8988T (cell line): ENCODE measurements around the gene CCDC12.
A peak's percentile ranks its signal among the peaks of the same experiment; 100 is the strongest.
"Not testable (repeated sequence)": the region's sequence is repeated elsewhere in the genome, so short reads cannot be mapped to it uniquely, and the experiment has no call there.

ENCODE experiments used
- DNase-seq: peaks from one replicate; pipeline ENCODE4 v3.0.0; 2011

Gene CCDC12

GRCh38 chr3:46978985-46979944, 2.7 kb upstream of the CCDC12 start, which contains the start of gene NBEAL2:
Gene NBEAL2, plus strand, starts transcription at chr3:46979666. Its CDS starts 196 bp downstream, at chr3:46979862.
- DNase-seq = peak; percentile 100

GRCh38 chr3:46978381-46978780, 1.8 kb upstream of the CCDC12 start:
- DNase-seq = no peak

- DNase-seq = no peak
Measured at GRCh38 chr3:46977811-46978195, 1.3 kb upstream of the CCDC12 start.

GRCh38 chr3:46974421-46975171, 1.9 kb downstream of the CCDC12 start:
- DNase-seq = no peak

GRCh38 chr3:46972396-46972795, 4.1 kb downstream of the CCDC12 start:
- no peak for DNase-seq

GRCh38 chr3:46971742-46972141, 4.8 kb downstream of the CCDC12 start:
- no peak for DNase-seq

GRCh38 chr3:46971151-46971550, 5.4 kb downstream of the CCDC12 start:
- DNase-seq = no peak

- DNase-seq = no peak
Measured at GRCh38 chr3:46970391-46971091, 6.0 kb downstream of the CCDC12 start.

- DNase-seq = no peak
Measured at GRCh38 chr3:46968783-46969428, 7.6 kb downstream of the CCDC12 start.

- no peak for DNase-seq
Measured at GRCh38 chr3:46966811-46967210, 9.7 kb downstream of the CCDC12 start.

GRCh38 chr3:46965151-46965550, 11.4 kb downstream of the CCDC12 start:
- no peak for DNase-seq

GRCh38 chr3:46964038-46964590, 12.4 kb downstream of the CCDC12 start:
- DNase-seq = not testable (repeated sequence)

- no peak for DNase-seq
Measured at GRCh38 chr3:46962990-46963389, 13.6 kb downstream of the CCDC12 start.

- no peak for DNase-seq
Measured at GRCh38 chr3:46962427-46962826, 14.1 kb downstream of the CCDC12 start.

GRCh38 chr3:46960835-46961234, 15.7 kb downstream of the CCDC12 start:
- no peak for DNase-seq

GRCh38 chr3:46960081-46960701, 16.4 kb downstream of the CCDC12 start:
- no peak for DNase-seq

GRCh38 chr3:46959161-46959511, 17.4 kb downstream of the CCDC12 start:
- DNase-seq = no peak

GRCh38 chr3:46958467-46959160, 17.9 kb downstream of the CCDC12 start:
- DNase-seq = no peak

GRCh38 chr3:46957092-46957820, 19.3 kb downstream of the CCDC12 start:
- DNase-seq = no peak

- DNase-seq = no peak
Measured at GRCh38 chr3:46955801-46956259, 20.7 kb downstream of the CCDC12 start.
